DMS153 treated with DMSO at 0.1 percent for 48 hours (cell line): Measurements from ENCODE around the gene CCDC32.

Experiments
- DNase-seq: peaks from one replicate; lab custom pipeline; 2025; ENCODE audit not compliant: unreplicated experiment; lab: John Stamatoyannopoulos, UW

The CCDC32 gene

DNA sequence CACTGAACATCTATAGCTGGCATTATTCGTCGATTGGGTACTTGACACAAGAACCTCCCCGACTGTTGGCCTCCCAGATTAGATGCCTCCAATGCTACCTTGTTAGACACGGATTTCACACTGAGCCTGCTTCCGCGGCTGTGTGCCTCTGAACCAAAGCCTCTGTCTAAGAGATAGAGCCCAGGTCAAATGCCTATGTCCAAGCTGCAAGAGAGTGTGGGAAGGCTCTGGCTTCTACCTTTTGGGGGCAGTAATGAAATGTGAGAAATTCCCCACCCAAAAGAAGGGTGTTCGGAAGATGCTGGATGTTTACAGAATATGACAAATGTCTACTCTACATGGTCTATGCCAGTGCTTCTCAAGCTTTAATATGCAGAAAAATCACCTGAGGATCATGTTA is 2.3 kb upstream of the CCDC32 start:
- DNase-seq, result no peak

DNA sequence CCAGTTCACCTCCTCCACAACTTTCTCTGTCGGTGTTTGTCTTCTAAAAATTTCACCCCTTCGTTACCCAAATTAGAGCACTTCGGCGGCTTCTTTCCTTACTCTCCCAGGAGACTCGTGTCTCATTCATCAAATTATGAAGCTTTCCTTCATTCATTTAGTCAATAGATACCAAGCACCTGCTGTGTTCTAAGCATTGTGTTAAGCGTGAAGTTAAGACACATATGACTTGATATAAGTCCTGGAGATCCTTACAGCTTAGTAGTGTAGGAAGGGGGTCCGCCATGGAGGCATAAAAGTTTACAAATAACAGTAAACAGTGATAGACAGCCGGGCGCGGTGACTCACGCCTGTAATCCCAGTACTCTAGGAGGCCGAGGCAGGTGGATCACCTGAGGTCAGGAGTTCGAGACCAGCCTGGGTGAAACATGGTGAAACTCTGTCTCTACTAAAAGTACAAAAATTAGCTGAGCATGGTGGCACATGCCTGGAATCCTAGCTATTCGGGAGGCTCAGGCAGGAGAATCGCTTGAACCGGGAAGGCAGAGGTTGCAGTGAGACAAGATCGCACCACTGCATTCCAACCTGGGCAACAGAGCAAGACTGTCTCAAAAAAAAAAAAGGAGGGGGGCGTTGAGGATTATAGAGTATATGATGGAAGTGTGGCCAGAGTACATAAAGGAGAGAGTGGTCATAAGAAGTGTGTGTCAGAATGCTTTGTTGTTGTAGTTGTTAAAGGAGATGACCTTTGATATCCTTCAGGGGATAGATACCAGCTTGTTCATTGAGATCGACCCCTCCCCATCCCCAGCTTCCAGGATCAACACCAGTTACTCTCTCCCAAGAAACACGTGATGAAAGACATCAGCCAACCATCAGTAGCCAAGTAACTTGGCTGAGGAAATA is 744 bp upstream of the CCDC32 start:
- no peak for DNase-seq

DNA sequence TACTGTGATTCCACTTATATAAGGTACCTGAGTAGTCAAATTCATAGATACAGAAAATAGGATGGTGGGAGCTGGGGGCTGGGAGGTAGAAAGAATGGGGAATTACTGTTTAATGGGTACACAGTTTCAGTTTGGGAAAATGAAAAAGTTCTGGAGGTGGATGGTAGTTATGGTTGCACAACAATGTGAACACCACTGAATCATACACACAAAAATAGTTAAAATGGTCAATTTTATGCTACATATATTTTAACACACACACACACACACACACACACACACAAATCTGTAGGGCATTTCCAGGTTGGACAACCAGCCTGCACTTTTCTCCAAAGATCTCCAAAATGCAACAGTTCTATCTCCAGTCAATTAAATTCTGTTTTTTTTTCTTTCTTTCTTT is 1.4 kb downstream of the CCDC32 start:
- DNase-seq, result no peak

DNA sequence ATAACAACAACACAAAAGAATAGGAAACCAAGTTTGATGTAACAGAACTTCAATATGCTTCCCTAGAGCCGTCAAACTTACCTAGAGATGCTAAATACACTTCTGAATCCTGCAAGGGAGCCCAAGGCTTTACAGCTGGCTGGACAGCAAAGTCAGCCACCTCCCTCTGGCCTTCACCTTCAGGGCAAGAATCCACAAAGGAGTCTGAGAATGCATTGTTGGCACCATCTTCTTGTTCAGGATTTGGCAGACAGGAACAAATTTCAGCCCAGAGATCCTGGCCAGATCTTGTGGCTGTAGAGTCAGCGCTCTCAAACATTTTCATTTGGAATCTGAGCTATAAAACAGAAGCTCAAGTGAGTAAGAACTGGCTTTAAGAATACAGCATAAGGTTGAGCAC is 2.2 kb downstream of the CCDC32 start:
- DNase-seq, result no peak

DNA sequence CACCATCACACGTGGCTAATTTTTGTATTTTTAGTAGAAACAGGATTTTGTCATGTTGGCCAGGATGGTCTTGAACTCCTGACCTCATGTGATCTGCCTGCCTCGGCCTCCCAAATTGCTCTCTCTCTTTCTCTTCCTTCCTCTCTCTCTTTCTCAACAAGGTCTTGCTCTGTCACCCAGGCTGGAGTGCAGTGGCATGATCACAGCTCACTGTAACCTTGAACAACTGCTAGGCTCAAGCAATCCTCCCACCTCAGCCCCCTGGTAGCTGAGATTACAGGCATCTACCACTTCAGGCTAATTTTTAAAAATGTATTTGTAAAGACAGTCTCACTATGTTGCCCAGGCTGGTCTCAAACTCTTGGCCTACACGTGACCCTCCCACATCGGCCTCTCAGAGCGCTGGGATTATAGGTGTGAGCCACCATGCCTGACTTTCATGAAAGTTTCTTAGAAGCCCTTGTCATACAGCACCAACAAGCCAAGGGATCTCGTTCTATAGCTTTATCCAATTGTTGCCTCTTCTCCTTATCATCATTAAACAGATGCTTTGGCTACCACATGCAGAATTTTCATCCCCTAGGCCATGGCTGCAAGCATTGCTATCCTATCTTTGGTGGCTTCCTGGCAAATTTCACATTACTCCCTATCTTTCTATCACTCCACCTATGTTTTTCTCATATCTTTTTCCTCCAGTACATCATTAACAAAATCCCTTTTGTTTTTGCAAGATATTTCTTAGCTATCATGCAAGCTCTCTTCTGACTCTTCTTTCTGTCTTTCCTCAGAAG is 5.7 kb downstream of the CCDC32 start:
- DNase-seq, result no peak

DNA sequence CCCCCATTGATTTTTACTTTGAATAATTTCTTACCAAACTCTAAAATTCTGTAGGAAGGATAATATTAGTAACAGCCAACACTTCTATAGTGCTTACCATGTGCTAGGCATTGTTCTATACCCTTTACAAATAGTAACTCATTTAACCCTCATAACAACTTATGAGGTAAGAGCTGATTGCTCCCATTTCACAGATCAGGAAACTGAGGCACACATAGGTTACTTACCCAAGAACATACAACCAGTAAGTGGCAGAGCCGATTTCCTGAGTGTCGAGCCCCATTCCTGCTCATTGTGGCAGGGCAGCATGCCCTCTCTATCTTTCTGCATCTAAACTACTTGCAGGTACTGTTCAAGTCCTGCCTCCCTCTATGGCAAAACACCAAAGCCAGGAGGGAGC is 9.0 kb downstream of the CCDC32 start:
- no peak for DNase-seq

DNA sequence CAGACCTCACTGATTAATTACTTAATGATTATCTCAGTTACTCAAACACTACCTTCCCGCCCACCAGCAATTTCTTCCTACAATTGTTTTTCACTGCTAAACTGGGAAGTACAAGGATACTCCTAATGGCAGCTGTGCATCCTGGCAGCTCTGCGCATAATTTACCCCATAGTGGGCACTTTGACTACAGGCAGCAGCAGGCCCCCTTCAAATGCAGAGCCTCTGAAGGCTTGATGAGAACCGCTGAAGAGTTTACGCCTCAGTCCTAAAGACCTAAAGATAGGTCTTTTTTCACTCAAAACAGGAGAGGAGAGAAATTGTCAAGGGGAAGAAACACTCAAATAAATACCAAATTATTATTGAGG is 10.7 kb downstream of the CCDC32 start:
- DNase-seq, result no peak

DNA sequence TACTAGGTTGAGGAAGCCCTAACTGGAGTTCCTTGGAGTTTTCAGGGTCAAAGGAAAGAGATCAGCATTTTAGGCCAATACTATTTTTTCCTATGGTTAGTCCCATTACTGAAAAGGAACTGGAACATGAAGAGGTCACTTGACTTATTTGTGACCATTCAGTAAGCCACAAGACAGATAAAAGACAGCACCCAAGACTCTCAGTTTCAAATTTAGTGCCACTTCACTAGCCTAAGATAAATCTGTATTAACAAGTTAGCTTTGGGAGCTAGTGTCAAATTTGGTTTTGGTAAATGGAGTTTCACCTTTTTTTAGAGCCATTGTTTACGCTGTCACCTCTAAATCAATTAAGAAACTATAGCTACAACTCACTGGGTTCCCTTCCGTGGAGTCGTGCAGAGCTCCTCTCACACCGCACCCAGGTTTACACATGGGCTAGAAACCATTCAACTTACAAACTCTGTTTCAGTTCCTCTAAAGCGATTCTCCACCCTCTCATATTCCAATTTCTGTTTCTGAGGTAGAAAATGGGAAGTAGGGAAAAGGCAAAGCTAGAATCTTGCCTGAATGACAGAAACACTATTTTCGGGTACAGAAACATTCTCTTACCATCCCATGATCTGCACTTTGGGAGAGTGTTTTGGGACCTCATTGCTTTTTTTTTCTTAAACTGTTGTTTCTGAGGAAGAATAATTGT is 14.4 kb downstream of the CCDC32 start:
- no peak for DNase-seq

DNA sequence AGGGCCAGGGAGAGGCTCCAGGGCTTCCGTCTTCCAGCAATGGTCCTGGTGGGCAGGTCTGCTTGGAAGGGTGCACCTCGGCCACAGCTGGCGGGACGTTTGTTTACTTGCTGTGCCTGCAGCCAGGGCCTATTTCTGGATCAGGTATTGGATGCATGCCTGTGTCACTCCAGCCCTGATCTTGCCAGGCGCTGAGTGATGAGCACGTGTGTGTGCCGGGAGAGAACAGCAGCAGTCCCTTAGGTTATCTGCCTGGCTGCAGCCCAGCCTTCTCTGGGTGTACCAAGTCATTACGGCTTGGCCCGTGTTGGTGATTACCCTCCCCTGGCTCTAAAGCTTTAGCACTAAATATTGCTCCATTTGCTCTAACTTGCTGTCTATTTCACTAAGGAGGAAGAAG is 14.9 kb downstream of the CCDC32 start:
- no peak for DNase-seq

DNA sequence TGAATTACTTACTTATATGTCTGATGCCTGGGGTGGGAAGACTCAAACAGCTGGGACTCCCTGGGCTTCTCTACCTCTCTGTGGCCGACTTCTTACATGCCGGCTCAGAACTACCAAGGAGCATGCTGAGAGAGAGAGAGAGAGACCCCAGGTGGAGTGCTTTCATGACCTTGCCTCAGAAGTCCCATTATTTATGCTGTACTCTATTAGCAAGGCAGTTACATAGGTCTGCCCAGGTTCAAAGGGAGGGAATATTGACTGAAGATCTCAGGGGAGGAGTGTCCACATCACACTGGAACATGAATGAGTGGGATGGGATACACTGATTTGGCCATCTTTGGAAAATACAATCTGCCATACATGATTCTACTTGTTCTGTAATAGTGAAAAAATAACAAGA is 16.2 kb downstream of the CCDC32 start:
- no peak for DNase-seq

DNA sequence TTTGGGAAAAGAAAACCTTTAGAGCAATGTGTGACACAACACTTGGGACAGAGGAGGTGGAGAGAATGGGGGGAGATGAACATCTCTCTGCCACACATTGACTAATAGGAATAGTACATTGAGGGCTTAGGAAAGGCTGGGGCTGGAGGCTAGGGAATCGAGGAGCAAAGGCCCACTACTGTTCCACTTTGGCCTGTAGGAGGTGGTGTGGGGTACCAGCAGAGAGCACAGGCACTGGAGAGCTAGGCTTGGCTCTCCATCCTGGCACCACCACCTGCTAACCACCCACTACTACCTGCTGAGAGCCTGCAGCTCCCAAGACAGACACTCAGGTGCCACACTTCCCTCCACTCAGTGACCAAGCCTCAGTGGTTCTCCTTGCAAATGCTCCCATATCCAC is 19.4 kb downstream of the CCDC32 start:
- no peak for DNase-seq

DNA sequence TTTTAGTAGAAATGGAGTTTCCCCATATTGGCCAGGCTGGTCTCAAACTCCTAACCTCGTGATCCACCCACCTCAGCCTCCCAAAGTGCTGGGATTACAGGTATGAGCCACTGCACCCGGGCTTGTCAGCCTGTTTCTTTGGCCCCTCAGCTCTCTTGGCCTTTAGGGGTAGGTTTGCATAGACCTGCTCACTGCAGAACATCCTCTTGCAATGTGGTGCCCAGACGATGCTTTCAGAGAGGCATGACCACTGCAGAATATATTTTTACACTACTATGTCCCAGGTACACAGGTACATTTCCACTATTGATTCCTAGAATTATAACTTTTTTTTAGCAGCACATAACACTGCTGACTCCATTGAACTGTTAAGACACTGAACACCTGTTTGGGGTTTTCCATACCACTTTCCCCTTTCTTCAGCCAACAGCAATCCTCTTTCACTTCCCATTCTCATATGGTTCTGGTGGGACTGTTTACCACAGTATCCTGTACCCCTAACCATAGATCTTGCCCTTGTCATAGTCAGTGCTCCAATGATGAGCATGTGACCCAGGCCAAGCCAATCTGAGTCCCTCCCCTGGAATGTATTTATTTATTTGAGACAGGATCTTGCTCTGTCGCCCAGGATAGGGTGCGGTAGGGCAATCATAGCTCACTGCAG is 21.1 kb downstream of the CCDC32 start:
- DNase-seq, result no peak

DNA sequence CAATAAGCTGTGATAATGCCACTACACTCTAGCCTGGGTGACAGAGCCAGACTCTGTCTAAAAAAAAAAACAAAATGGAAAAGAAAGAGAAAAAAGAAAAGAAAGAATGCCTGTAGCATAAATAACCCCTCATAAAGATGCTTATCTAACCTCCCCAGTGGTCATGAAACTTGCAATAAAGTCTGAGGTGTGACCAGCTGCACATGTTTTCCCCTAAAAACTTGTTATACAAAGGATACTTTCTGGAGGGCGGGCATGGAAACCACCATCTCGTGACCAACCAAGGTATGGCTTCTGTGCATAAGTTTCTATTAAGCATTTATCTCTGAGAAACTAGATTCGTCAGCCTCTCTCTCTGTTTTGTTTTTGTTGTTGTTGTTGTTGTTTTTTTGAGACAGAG is 21.8 kb downstream of the CCDC32 start:
- DNase-seq, result no peak

DNA sequence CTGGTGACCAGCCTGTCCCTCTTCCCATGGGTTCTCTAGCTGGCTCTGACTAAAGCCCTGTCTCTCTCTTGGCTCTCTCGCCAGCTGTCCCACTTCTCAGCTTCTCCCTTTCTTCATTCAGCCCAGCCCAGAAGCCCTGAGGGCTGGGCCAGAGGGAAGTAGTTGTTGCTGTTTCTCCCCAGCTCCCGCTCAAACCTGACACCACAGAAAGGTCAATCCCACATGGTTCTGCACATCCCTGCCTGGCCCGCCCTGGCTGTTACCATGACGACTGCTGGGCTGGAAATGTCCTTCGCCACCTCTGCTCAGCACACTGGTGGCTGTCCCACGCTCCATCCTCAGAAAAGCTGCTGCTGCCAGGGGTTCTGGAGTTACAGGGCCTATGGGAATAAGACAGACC is 25.9 kb downstream of the CCDC32 start:
- no peak for DNase-seq

DNA sequence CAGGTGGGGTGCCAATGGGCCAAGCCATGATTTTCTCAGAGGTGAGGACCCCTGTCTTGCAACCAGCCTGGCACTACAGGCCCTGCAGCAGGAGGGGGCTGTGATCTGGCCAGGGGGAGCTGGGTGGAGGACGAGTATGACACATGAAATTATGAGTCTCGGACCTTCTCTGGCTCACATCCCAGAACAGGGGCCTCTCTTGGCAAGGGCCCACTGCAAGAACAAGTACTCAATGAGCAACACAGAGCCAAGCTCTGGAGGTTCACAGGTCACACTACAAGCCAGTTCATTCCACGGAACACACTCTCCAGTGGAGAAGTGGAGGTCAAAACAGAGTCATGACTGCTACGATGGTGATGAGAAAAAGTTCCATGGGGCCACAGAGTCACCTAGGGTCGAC is 28.3 kb downstream of the CCDC32 start:
- no peak for DNase-seq

DNA sequence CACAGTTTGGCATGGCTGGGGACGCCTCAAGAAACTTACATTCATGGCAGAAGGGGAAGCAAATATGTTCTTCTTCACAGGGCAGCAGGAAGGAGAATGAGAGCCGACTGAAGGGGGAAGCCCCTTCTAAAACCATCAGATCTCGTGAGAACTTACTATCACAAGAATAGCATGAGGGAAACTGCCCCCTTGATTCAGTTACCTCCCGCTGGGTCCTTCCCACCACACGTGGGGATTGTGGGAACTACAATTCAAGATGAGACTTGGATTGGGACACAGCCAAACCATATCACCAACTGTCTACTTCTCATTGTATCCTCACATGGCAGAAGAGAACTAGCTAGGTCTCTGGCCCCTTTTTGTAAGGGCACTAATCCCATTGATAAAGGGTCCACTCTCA is 30.5 kb downstream of the CCDC32 start:
- no peak for DNase-seq

DNA sequence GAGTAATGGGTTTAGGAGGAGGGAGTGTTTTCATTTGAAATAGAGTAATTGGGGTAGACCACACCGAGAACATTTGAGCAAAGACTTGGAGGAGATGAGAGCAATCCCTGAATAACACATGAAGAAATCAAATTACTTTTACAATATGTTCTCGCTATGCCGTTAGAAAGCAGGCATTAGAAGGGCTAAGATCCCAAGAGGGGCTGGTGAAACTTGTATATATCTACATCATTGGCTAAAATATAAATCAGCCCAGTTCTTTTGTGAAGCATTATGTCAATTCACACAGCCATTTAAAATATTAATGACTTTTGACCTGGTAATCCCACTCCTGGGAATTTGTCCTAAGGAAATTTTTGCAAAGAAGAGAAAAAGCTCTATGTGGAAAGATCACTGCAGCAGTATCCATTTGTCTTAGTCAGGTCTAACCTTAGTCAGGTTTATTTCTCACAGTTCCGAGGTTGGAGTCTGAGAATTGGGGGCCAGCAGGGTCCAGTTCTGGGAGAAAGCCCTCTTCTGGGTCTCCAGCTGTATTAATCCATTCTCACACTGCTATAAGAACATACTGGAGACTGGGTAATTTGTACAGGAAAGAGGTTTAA is 31.0 kb downstream of the CCDC32 start:
- no peak for DNase-seq

DNA sequence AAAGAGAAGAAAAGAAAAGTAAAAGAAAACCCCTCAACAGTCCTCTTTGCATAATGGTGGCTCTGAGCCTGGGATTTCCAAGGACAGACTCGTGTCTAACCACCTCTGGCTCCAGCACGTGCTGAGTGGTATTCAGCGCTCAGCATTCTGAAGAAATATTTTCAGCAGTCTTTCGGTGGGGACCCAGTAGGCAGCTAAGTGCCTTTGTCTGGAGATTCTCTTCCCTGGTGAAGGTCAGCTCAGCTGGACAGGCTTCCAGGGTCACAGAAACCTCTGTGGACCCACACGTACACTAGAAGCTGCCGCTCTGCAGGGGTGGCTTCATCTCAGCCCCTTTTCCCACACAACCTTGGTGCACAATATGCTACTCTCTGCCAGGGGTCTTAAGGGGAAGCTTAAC is 36.0 kb downstream of the CCDC32 start:
- no peak for DNase-seq

DNA sequence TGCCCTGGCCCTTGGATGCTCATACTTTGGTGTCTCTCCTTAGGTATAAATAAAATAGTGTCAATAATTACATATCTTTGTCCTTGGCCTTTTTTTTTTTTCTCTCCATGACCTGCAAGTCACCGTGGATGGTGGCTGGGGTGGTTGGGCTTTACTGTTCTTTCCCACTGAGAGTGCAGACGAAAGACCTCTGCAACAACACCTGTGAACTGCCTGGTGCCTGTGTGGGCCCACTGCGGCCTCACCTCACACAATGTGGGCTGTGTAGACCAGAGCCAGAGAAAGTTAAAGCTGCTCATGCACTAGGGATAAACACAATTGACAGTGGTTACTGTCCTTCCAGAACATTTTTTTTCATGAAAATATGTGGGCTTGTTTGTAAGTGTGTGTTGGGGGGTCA is 39.0 kb downstream of the CCDC32 start:
- DNase-seq, result no peak

DNA sequence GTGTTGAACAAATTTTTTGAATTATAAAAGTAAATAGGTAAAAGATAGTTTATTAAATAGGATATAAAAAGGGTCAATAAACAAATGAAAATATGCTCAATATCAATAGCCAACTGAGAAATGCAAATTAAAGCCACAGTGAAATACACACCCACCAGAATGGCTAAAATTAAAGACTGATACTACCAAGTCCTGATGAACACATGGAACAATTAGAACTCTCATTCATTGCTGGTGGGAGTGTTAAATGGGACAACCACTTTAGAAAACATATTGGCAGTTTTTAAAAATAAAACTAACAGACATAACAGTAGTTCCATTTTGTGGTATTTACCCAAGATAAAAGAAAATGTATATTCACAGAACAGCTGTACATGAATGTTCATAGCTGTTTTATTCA is 41.2 kb downstream of the CCDC32 start:
- DNase-seq, result no peak

DNA sequence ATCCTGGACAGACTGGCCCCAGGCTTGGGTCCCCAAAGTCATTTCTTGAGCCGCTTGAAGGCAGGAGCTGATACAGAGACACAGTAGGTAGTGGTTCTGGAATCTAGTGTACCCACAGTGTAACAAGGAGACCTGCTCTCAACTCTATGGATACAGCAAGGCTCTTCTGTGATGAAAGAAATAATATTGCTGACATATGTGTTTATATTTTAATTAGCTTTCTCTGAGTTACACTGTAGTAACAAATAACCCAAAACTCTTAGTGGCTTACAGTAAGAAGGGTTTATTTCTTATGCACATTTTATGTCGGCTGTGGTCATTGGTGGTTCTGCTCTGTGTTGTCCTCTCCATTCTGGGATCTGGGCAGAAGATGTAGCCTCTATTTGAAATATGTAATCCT is 48.5 kb downstream of the CCDC32 start:
- DNase-seq, result no peak
